ENCODE data around the gene TLCD4.

- TF ChIP-seq EZH2 (IDR thresholded peaks at IDR 0.05; ENCODE audit: low read length) (no peak), CTCF (optimal IDR thresholded peaks at IDR 0.05 in 1 of 3, IDR thresholded peaks at IDR 0.05 in 1 of 3, conservative IDR thresholded peaks at IDR 0.05 in 1 of 3; ENCODE audit: extremely low read depth in 1 of 3, insufficient read depth in 2 of 3, low read length in 3 of 3) (no peak)
These were observed 44.4 kb upstream of the TLCD4 start, which contains the start of gene ALG14 for GRCh38 chr1:95072532-95073419.

Measured in keratinocyte (primary cell).